A673 (cell line): ENCODE data around the gene WWP2. TPM values are rescaled to one million over a fixed set of nuclear protein-coding genes. Genes with fewer than 3 reads are reported as not detected.

Experiments
- BruUV-seq: library from RNA; stranded (reverse); fragments of 400-500 nt; replicated peaks from 2 replicates; lab custom pipeline; 2021; lab: Mats Ljungman, UMichigan
- CTCF ChIA-PET: fragments of 300-600 bp; sonication (Branson Sonifier 250); formaldehyde crosslinking; loops from one replicate; lab custom pipeline; 2022; ENCODE audit warnings: antibody characterized with exemption; lab: Charles Lee
- POLR2A ChIA-PET: fragments of 300-600 bp; sonication (Branson Sonifier 250); formaldehyde crosslinking; loops from one replicate; lab custom pipeline; 2022; ENCODE audit warnings: antibody characterized with exemption; ENCODE audit not compliant: low non-redundant PET; lab: Charles Lee
- DNase-seq: peaks from one replicate; pipeline ENCODE4 v3.0.0-alpha.2; 2015; ENCODE audit warnings: low spot score
- H3K27ac ChIP-seq: fragments of 200-600 bp; sonication (generic); 2 replicates; pipeline ENCODE4 v1.5.1; 2016; ENCODE audit warnings: mixed run types, low read depth, mild to moderate bottlenecking, mixed read lengths, antibody characterized with exemption, low read length; ENCODE audit not compliant: poor library complexity, severe bottlenecking
- H3K27me3 ChIP-seq: fragments of 200-600 bp; sonication (generic); replicated peaks from 2 replicates; pipeline ENCODE4 v1.6.1; 2017; ENCODE audit warnings: mixed run types, low read depth, mild to moderate bottlenecking, mixed read lengths, antibody characterized with exemption, low read length; ENCODE audit not compliant: insufficient read depth, poor library complexity
- H3K36me3 ChIP-seq: fragments of 200-600 bp; sonication (generic); 2 replicates; pipeline ENCODE4 v1.6.1; 2016; ENCODE audit warnings: mixed run types, mild to moderate bottlenecking, mixed read lengths, antibody characterized with exemption, low read length; ENCODE audit not compliant: insufficient read depth, poor library complexity, severe bottlenecking
- H3K4me1 ChIP-seq: fragments of 200-600 bp; sonication (generic); 2 replicates; pipeline ENCODE4 v1.6.1; 2017; ENCODE audit warnings: mixed run types, mild to moderate bottlenecking, mixed read lengths, antibody characterized with exemption, low read length; ENCODE audit not compliant: insufficient read depth, poor library complexity, severe bottlenecking
- H3K4me3 ChIP-seq: fragments of 200-600 bp; sonication (generic); 2 replicates; pipeline ENCODE4 v1.5.1; 2016; ENCODE audit warnings: low read depth, mixed run types, mild to moderate bottlenecking, mixed read lengths, low read length; ENCODE audit not compliant: poor library complexity, severe bottlenecking
- H3K9me3 ChIP-seq: fragments of 200-600 bp; sonication (generic); 2 replicates; pipeline ENCODE4 v1.6.1; 2016; ENCODE audit warnings: mixed run types, low read depth, mild to moderate bottlenecking, mixed read lengths, antibody characterized with exemption, low read length; ENCODE audit not compliant: poor library complexity, severe bottlenecking
- EZH2 ChIP-seq: fragments of 200-600 bp; sonication (generic); IDR thresholded peaks from 2 replicates; pipeline ENCODE4 v1.6.1; 2017; ENCODE audit warnings: borderline replicate concordance, low read depth, mild to moderate bottlenecking, mixed read lengths, antibody characterized with exemption, low read length; ENCODE audit not compliant: poor library complexity, severe bottlenecking
- intact Hi-C: fragments of 100-400 bp; cut with micrococcal nuclease; formaldehyde crosslinking; loops from one replicate; pipeline ENCODE4 v1.10.0; 2022; ENCODE audit not compliant: unreplicated experiment
- total RNA-seq: library from RNA; stranded (reverse); gene quantifications from 2 replicates; pipeline ENCODE4 v1.2.3, GENCODE V29; 2021
- TF ChIP-seq, protein P1 (sequence below): fragments of 300-800, 200-600 bp; sonication (generic); conservative IDR thresholded peaks from 2 replicates; pipeline ENCODE4 v1.5.1; 2017; ENCODE audit warnings: low read depth, mild to moderate bottlenecking, antibody characterized with exemption, low read length, moderate library complexity, mixed read lengths

WWP2 gene
- total RNA-seq, 1 experiment from 2014 or later = 32.4 TPM

DNA sequence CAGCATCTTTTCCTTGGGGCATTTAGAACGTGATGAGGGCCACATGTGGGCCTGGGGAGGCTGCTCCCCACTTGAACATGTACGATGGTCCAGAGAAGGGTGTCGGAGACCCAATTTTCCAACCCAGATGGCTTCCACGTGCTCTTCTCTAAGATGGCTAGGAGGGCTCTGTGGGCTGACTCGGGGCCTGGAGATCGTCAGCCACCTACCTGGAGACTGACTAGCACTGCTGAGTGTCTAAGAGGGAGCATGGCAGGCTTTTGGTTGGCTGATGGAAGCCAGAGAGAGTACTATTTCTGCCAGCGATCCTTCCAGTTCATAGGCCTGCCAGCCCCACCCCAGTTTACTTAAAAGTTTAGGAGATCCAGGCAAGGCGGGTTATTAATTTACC, 128.8 kb downstream of the WWP2 start:
- H3K27me3 ChIP-seq = no peaks in the 10 kb centered on the region
- no peak for DNase-seq
- H3K4me1 ChIP-seq = peaks cover 9% of the 10 kb centered on the region
- TF ChIP-seq EZH2 = no peak
- TF ChIP-seq, protein P1, sequence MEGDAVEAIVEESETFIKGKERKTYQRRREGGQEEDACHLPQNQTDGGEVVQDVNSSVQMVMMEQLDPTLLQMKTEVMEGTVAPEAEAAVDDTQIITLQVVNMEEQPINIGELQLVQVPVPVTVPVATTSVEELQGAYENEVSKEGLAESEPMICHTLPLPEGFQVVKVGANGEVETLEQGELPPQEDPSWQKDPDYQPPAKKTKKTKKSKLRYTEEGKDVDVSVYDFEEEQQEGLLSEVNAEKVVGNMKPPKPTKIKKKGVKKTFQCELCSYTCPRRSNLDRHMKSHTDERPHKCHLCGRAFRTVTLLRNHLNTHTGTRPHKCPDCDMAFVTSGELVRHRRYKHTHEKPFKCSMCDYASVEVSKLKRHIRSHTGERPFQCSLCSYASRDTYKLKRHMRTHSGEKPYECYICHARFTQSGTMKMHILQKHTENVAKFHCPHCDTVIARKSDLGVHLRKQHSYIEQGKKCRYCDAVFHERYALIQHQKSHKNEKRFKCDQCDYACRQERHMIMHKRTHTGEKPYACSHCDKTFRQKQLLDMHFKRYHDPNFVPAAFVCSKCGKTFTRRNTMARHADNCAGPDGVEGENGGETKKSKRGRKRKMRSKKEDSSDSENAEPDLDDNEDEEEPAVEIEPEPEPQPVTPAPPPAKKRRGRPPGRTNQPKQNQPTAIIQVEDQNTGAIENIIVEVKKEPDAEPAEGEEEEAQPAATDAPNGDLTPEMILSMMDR = no peak
- BruUV-seq = no TSS peak
- intact Hi-C loops = no loop called here
- H3K27ac ChIP-seq = no peak overlapping the region
- ChIA-PET POLR2A (no interaction called here), CTCF (no interaction called here)
- no peaks in the 10 kb centered on the region for H3K9me3 ChIP-seq
- no peaks in the 10 kb centered on the region for H3K36me3 ChIP-seq
- H3K4me3 ChIP-seq = no peak overlapping the region

DNA sequence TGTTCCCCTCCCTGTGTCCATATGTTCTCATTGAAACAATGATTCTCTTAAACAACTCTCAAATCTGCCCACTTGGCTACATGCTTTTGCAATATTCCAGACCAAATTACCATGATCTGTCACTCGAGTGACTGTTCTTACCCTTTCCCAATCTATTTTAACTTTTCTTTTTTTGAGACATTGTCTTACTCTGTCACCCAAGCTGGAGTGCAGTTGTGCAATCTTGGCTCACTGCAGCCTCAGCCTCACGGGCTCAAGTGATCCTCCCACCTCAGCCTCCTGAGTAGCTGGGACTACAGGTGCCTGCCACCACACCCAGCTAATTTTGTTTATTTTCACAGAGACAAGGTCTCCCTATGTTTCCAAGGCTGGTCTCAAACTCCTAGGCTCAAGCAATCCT, 130.2 kb downstream of the WWP2 start:
- DNase-seq = no peak
- CTCF ChIA-PET = no interaction called here
- no peaks in the 10 kb centered on the region for H3K36me3 ChIP-seq
- intact Hi-C loops = no loop called here
- peaks cover 9% of the 10 kb centered on the region for H3K4me1 ChIP-seq
- no peak overlapping the region for H3K27ac ChIP-seq
- no peaks in the 10 kb centered on the region for H3K27me3 ChIP-seq
- no peak overlapping the region for H3K4me3 ChIP-seq
- POLR2A ChIA-PET = no interaction called here
- BruUV-seq = no TSS peak
- H3K9me3 ChIP-seq = no peaks in the 10 kb centered on the region
- TF ChIP-seq, protein P1 = no peak
- TF ChIP-seq EZH2 = no peak

GRCh38 chr16:69893106-69893505, 131.0 kb downstream of the WWP2 start:
- Histone ChIP-seq H3K9me3 (no peaks in the 10 kb centered on the region), H3K27ac (no peak overlapping the region), H3K4me1 (peaks cover 9% of the 10 kb centered on the region), H3K4me3 (no peak overlapping the region), H3K27me3 (no peaks in the 10 kb centered on the region), H3K36me3 (no peaks in the 10 kb centered on the region)
- DNase-seq = no peak
- intact Hi-C loops = no loop called here
- TF ChIP-seq, protein P1 = no peak
- no peak for TF ChIP-seq EZH2
- BruUV-seq = no TSS peak
- ChIA-PET POLR2A (no interaction called here), CTCF (no interaction called here)
